ENCODE results near the gene ZBTB46.

GRCh38 chr20:63702036-63702665, 128.9 kb downstream of the ZBTB46 start:
- TF ChIP-seq CTCF (IDR thresholded peaks at IDR 0.05): no peak
- TF ChIP-seq POLR2A (IDR thresholded peaks at IDR 0.05): no peak
